GM19328 (cell line): ENCODE measurements around the gene PRR30.
"Not testable (repeated sequence)": the region's sequence is repeated elsewhere in the genome, so short reads cannot be mapped to it uniquely, and the experiment has no call there.

Experiments used
- ATAC-seq: cut with Tn5 transposase; IDR thresholded peaks from one replicate; pipeline ENCODE4 v1.9.1; 2021; ENCODE audit warnings: mild to moderate bottlenecking, moderate library complexity; ENCODE audit not compliant: unreplicated experiment

Gene PRR30

DNA sequence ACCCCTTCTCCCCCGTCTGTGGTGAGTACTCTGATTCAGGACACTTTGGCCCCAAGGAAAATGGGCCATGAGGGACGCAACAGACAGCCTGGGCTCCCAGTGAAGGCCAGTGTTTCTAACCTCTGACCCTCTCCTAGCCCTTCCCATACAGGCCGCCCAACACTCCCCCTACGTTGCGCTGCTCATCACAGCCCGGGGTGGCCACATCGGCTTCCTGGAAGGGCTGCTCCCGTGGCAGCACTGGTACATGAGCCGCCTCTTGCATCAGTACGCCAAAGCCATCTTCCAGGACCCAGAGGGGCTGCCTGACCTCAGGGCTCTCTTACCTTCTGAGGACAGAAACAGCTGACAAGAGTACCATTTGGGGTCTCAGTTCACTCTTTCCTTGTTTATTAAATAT is 8.8 kb downstream of the PRR30 start:
- no peak for ATAC-seq

DNA sequence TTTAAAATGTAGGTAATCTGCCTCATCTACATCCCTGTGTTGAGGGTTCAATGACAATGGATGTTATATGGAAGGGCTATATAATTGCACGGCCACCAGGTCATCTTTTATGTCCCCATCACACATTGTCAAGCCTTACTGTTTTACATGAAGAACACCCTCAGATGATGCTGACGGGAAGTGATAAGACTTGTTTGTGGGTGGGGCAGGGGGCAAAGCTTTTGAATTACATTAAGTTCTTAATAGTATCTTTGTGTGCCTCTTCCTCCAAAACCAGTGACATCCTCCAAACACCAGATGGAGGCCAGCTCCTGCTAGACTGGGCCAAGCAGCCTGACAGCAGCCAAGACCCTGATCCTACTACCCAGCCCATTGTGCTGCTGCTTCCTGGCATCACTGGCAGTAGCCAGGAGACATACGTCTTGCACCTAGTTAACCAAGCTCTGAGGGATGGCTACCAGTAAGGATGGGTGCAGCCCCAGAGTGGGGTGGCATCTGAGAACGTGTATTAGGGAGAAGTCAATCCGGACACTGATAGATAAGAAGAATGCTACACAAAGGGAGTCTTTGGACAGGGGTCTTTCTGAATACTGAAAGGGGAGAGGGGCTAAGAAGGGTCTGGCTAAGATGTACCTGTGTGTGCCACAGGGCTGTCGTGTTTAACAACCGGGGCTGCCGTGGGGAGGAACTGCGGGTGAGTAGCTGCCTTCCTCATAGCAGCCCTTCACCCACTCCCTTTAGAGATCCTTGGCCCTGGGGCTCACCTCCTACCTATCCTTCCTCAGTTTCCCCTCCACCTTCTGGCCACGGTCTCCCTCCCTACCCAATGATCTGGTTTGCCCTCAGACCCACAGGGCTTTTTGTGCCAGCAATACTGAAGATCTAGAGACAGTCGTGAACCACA is 10.3 kb downstream of the PRR30 start:
- no peak for ATAC-seq

DNA sequence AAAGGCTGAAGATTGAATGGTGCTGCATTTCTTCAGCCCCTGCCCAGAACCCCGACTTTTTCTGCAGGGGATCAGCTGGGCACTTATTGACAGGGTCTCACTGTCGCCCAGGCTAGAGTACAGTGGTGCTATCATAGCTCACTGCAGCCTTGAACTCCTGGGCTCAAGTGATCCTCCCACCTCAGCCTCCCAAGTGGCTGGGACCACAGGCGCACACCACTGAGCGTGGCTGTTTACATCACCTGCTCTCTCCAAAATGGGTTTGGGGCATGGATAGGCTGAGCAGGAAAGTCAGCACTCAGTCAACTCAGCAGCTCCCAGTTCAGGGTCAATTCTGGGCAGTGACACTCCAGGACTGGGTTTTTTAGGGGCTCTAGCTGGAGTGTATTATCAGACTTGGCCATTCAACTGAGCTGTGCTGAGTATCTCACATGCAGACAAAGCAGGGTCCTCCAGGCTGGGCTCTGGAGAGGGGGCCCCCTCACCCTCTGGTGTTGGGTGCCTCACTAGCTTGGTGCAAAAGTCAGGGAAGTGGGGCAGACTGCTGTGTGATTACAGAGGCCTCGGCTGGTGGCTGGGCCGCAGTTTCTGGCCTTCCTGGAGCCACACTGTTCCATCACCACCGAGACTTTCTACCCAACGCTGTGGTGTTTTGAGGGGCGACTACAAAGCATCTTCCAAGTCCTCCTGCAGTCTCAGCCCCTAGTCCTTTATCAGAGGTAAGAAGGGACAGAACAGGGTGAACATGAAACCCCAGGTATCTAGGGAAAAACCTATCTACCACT is 11.1 kb downstream of the PRR30 start:
- ATAC-seq: no peak

DNA sequence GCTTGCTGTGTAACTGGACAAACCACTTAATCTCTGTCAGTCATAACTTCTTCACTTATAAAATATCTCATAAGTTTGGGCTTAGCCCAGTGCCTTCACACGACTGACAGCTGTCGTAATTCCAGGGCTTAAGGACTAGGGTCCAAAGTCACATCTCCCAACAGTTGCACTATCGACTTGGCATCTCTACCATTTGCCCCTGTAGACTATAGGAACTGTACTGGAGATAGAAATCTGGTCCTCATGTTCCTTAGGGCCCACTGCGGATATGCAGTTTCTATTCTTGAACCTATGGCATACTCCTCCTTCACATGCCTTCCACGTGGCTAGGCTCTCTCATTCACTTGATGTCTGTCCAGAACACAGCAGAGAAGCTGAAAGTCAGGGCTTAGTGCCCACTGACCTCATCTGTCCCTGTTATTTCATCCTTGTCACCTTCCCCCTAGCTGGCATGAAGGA is 12.9 kb downstream of the PRR30 start:
- no peak for ATAC-seq

DNA sequence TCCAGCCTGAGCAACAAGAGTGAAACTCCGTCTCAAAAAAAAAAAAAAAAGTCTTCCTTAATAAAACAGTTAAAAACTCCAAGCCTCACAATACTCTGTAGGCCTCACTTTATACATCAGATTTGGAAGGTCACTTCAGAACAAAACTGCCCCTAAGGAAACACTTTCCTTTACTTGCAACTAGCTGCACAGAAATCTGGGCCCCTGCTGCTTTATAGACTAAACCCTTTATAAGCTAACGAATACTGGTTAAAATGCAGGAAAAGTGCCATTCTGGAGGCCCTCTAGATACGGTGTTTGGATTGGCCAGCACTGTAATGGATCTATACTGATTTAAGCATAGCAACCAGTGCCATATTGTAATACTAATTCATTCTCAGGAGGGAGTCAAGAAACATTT is 14.1 kb downstream of the PRR30 start:
- ATAC-seq: no peak

DNA sequence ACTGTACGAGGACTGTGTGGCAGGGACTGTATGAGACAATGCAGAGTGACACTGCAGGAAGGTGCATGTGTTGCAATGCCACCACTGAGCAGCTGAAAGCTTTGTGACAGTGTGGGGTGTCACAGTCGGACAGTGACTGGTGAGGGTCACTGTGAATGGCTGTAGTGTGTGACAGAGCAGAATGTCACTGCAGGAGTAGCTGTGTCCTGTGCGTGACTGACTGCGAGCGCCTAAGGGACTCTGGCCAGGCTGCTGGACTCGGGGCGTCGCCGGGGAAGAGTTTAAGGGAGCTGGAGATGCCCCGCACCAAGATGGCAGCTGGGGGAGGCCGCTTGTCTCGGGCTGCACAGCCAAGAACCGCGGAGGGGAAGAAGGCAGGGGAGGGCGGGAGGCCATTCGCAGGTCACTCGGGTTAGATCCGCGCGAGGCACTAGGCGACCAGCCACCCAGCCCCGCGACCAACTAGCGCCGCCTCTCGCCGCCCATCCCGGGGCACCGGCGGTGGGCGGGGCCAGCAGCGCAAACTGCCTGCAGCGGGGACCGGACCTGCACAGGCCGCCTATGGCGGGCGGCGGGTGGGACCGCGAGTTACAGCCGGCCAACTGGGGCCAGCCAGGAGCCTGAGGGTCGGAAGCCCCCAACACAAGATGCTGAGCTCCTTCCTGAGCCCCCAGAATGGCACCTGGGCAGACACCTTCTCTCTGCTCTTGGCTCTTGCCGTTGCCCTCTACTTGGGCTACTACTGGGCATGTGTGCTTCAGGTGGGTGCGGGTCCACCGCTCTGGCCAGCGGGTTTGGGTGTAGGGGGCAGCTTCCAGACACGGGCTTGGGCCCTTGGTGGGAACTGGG is 15.7 kb downstream of the PRR30 start, which contains the start of gene ABHD1:
Gene ABHD1 (plus strand): TSS at position 514 of the 849 bp plus-strand sequence. CDS start 134 bp downstream, at position 648.
- ATAC-seq: no peak

DNA sequence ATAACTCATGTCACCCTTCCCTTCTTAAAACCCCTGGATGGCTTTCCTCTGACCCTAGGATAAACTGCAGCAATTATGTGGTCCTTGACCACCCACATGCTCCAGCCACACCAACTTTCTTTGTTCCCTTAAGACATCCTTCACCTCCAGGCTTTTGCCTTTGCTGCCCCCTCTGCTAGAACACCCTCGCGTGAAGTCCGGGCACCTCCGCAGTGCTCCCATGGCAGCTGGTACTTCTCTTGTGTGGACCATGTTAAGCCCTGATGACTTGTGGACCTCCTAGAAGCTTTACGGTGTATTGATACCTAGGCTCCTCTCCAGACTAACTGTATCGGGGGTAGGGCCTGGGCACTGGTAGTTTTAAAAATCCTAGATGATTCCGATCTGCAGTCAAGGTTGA is 16.4 kb downstream of the PRR30 start:
- ATAC-seq: no peak

DNA sequence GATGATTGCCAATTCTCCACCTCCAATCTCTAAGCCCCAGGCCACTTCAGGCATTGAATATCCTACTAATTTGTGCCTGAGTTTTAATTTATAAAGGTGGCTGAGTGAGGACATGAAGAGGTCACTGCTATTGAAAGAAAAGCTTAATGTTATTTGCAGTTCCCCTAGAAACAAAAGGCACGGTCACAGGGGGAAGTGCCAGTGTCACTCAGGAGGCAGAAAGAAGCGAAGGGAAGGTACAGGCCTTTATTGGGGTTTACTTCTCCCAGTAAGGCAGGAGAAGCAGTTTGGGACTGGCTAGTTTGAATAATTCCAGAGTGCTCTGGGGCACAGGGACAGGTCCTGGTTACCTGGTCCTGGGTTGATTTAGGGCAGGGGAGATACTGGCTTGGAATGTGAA is 17.3 kb downstream of the PRR30 start:
- ATAC-seq: no peak

DNA sequence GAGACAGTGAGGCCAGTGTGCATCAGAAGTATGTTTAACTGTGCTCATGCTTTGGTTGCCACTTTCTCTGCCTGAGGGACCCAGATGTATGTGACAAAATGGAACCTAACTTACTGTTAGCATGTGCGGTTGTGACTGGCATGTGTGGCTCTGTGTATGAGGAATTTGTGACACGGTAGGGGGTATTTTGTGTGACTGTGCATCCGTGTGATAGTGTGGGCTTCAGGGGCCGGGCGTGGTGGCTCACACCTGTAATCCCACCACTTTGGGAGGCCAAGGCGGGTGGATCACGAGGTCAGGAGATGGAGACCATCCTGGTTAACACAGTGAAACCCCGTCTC is 19.9 kb downstream of the PRR30 start:
- not testable (repeated sequence) for ATAC-seq

DNA sequence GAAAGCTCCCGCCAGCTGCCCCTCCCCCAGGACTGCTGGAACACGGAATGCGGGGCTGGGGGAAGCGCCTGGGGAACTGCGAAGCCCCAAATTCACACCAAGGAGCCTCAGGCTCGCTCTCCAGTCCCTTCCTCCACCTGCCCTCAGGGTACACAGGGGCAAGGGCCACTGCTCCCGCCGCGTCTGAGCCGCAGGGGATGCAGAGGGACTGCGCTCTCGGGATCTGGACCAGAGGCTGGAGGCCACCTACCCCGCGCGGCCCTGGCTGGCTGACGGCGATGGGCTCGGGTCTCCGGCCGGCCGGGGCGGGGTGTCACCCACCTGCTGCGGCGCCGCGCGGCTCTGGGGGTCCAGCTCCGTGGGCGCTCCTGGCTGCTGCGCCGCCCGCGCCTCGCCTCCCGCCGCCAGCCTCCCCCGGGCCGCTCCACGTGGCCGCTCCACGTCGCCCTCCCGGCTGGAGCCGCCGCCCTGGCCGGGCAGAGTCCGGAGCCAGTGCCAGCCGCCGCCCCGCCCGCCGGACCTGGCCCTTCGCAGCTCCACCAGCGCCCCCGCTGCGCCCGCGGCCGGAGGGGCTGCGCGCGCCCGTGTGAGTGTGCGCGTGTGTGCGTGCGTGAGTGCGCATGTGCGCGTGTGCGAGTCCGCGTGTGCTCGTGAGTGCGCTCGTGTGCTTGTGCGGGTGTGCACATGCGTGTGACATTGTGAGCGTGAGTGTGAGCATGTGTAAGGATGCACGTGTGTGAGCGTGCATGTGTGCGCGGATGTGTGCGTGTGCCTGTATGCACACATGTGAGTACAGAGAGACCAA is 20.5 kb downstream of the PRR30 start, which contains the start of gene CGREF1:
Gene CGREF1 (minus strand): TSS at position 604 of the 805 bp plus-strand sequence. CDS start 14,762 bp downstream, outside the sequence.
- no peak for ATAC-seq

DNA sequence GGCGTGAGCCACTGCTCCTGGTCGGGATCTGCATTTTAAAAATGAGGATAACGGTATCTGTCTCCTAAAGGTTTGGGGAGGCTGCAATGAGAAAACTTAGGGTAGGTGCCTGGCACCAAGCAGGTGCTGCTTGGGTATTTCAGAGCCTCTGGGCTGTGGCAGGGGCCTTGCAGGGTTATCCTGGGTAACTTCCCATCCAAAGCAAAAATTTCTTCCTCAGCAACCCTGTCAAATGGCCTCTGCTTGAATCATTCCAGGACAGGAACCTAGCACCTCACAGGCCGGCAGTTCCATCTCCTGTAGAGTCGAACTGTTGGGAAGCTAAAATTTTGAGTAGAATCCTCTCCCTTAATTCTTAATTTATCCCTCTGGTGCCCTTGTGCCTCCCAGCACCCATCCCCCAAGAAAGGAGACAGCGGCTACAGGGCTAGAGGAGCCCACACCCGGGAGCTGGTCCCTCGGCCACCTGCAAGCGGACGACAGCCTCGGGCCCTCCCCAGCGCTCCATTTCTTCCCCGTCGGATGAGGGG is 21.1 kb downstream of the PRR30 start:
- no peak for ATAC-seq

DNA sequence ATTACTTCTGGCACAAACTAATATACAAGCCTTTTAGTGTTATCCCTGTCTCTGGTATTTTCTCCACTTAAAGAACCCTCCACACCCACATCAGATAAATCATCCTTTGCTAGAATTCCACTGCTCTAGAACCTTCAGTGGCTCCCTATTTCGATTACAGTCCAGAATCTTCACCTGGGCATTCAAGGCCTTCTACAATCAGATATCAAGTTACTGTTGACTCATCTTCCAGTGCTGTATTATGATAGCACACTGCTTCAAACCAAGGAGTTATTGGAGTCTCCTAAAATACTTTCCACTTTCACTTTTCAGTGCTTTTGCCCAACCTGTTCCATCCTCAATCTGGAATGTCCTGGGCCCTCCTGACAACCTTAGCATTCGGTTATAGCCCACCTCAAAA is 23.7 kb downstream of the PRR30 start:
- ATAC-seq: no peak

DNA sequence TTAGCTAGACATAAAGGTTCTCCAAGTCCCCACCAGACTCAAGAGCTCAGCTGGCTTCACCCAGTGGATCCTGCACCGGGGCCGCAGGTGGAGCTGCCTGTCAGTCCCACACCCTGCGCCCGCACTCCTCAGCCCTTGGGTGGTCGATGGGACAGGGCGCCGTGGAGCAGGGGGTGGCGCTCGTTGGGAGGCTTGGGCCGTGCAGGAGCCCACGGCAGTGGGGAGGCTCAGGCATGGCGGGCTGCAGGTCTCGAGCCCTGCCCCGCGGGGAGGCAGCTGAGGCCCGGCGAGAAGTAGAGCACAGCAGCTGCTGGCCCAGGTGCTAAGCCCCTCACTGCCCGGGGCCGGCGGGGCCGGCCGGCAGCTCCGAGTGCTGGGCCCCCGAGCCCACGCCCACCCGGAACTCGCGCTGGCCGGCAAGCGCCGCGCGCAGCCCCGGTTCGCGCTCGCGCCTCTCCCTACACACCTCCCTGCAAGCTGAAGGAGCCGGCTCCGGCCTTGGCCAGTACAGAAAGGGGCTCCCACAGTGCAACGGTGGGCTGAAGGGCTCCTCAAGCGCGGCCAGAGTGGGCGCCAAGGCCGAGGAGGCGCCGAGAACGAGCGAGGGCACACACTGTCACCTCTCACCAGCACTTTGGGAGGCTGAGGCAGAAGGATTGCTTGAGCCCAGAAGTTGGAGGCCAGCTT is 27.7 kb downstream of the PRR30 start:
- not testable (repeated sequence) for ATAC-seq

DNA sequence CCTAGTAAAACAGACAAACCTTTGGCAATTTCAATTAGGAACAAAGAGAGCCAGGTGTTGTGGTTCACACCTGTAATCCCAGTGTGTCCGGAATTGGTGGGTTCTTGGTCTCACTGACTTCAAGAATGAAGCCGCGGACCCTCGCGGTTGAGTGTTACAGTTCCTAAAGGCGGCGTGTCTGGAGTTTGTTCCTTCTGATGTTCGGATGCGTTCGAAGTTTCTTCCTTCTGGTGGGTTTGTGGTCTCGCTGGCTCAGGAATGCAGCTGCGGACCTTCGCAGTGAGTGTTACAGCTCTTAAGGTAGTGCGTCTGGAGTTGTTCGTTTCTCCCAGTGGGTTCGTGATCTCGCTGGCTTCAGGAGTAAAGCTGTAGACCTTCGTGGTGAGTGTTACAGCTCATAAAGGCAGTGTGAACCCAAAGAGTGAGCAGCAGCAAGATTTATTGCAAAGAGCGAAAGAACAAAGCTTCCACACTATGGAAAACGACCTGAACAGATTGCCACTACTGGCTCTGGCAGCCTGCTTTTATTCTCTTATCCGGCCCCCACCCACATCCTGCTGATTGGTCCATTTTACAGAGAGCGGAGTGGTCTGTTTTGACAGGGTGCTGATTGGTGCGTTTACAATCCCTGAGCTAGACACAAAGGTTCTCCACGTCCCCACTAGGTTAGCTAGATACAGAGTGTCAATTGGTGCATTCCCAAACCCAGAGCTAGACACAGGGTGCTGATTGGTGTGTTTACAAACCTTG is 28.4 kb downstream of the PRR30 start:
- not testable (repeated sequence) for ATAC-seq

DNA sequence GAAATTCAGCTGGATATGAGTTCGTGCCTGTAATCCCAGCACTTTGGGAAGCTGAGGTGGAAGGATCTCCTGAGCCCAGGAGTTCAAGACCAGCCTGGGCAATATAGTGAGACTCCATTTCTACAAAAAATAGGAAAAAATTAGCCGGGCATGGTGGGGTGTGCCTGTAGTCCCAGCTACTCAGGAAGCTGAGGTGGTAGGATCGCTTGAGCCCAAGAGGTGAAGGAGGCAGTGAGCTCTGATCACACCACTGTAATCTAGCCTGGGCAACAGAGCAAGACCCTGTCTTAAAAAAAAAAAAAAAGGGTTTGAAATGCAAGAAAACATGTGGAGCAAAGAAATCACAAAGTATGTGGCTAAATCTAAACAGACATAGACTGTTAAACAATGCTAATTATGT is 30.1 kb downstream of the PRR30 start:
- no peak for ATAC-seq

DNA sequence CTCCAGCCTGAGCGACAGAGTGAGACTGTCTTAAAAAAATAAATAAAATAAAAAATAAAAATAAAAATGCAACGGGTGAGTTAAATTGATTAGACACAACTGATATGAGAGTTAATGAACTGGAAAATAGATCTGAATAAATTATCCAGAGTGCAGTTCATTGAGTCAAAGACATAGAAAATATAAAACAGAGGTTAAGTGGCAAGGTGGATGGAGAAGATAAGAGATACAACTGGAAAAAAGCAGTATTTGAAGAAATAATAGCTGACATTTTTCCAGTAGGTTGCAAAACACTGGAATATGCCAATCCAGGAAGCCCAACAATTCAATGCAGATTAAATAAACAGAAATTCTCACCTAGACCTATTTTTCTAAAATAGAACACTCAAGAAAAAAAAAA is 31.0 kb downstream of the PRR30 start:
- ATAC-seq: no peak

DNA sequence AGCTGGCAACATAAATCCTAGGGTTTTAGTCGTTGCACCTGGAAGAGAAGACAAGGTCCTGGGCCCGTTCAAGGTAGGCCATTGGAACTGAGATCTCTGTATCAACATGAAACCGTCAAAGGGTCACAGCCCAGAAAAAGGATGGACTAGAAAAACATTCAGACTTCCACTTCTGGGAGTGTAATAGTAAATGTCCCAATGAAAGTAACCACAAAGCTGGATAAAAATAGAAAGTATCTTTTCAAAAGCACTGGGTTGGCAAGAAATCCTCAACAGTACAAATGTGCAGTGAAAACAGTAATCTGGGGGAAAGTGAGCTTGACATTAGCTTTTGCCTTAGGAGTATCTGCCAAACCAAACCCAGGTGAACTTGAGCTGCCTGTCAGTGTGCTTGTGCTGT is 33.2 kb downstream of the PRR30 start:
- no peak for ATAC-seq

DNA sequence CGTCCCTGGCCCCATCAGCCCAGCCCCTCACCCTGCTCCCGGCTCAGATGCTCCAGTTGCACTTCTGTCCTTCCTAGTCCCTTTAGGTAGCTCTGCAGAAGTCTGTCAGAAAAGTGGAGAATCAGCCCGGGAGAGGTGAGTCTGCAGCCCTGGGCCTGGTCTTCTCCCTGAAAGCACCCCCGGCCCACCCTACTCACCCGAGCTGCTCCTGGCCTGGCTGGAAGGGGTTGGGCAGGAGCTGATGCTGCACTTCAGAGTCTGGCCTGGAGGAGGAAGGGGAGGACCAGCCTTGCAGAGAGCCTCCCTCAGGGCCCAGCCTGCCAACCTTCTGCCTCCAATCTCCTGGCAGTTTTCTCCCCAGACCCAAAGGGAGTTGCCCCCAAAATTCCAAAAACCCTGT is 36.9 kb downstream of the PRR30 start:
- ATAC-seq: no peak

DNA sequence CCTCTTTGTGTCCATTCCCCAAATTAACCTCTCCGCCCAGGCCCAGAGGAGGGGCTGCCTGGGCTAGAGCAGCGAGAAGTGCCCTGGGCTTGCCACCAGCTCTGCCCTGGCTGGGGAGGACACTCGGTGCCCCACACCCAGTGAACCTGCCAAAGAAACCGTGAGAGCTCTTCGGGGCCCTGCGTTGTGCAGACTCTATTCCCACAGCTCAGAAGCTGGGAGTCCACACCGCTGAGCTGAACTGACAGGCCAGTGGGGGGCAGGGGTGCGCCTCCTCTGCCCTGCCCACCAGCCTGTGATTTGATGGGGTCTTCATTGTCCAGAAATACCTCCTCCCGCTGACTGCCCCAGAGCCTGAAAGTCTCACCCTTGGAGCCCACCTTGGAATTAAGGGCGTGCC is 39.2 kb downstream of the PRR30 start:
- no peak for ATAC-seq
